ENCODE results near the gene ATP5F1C.

DNA sequence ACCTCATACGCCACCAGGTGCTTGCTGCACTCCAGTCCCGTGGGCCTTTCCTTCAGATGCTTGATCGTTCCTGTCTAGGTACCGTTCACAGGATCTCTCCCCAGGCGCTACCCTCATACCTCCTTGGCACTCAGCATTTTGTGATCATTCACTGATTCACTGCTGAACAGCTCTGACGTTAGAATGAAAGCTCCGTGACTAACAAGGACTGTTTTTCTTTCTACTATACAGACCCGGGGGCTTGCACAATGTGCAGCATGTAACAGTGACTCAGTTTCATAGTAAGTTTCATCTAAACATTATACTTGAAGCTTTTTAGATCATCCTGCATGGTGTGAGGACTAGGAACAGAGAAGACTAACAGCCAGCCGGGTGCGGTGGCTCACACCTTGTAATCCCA, 20.8 kb upstream of the ATP5F1C start:
- TF ChIP-seq, protein P1, sequence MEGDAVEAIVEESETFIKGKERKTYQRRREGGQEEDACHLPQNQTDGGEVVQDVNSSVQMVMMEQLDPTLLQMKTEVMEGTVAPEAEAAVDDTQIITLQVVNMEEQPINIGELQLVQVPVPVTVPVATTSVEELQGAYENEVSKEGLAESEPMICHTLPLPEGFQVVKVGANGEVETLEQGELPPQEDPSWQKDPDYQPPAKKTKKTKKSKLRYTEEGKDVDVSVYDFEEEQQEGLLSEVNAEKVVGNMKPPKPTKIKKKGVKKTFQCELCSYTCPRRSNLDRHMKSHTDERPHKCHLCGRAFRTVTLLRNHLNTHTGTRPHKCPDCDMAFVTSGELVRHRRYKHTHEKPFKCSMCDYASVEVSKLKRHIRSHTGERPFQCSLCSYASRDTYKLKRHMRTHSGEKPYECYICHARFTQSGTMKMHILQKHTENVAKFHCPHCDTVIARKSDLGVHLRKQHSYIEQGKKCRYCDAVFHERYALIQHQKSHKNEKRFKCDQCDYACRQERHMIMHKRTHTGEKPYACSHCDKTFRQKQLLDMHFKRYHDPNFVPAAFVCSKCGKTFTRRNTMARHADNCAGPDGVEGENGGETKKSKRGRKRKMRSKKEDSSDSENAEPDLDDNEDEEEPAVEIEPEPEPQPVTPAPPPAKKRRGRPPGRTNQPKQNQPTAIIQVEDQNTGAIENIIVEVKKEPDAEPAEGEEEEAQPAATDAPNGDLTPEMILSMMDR (IDR thresholded peaks at IDR 0.05): no peak
- TF ChIP-seq EP300 (IDR thresholded peaks at IDR 0.05; ENCODE audit: low read depth) (no peak), POLR2A (IDR thresholded peaks at IDR 0.05) (no peak), POLR2AphosphoS5 (IDR thresholded peaks at IDR 0.05) (no peak)

Measured in transverse colon (tissue), 4 donors.